A673 (cell line): Measurements from ENCODE around the gene TEX2.

Experiments
- EZH2 ChIP-seq: fragments of 200-600 bp; sonication (generic); IDR thresholded peaks from 2 replicates; pipeline ENCODE4 v1.6.1; 2017; ENCODE audit warnings: borderline replicate concordance, low read depth, mild to moderate bottlenecking, mixed read lengths, antibody characterized with exemption, low read length; ENCODE audit not compliant: poor library complexity, severe bottlenecking
- TF ChIP-seq, protein P1 (sequence below): fragments of 300-800, 200-600 bp; sonication (generic); conservative IDR thresholded peaks from 2 replicates; pipeline ENCODE4 v1.5.1; 2017; ENCODE audit warnings: low read depth, mild to moderate bottlenecking, antibody characterized with exemption, low read length, moderate library complexity, mixed read lengths

DNA sequence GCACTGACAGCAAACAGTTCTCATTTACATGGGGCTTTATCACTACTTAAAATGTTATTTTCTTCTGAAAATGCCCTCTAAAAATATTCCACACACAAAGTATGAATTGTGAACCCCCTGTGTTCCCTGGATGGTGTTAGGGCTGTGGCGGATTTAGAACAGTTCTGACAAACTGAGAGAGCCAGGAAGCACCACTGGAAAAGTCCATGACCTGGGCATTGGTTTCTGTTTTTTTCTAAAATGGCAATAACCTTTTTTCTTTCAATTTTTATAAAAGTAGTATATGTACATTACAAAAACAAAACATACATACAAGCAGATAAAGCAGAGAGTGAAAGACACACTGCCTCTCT lies 112.1 kb downstream of the TEX2 start:
- TF ChIP-seq, protein P1, sequence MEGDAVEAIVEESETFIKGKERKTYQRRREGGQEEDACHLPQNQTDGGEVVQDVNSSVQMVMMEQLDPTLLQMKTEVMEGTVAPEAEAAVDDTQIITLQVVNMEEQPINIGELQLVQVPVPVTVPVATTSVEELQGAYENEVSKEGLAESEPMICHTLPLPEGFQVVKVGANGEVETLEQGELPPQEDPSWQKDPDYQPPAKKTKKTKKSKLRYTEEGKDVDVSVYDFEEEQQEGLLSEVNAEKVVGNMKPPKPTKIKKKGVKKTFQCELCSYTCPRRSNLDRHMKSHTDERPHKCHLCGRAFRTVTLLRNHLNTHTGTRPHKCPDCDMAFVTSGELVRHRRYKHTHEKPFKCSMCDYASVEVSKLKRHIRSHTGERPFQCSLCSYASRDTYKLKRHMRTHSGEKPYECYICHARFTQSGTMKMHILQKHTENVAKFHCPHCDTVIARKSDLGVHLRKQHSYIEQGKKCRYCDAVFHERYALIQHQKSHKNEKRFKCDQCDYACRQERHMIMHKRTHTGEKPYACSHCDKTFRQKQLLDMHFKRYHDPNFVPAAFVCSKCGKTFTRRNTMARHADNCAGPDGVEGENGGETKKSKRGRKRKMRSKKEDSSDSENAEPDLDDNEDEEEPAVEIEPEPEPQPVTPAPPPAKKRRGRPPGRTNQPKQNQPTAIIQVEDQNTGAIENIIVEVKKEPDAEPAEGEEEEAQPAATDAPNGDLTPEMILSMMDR, result no peak
- TF ChIP-seq EZH2, result no peak
